ENCODE data around the gene KCNA5.

DNA sequence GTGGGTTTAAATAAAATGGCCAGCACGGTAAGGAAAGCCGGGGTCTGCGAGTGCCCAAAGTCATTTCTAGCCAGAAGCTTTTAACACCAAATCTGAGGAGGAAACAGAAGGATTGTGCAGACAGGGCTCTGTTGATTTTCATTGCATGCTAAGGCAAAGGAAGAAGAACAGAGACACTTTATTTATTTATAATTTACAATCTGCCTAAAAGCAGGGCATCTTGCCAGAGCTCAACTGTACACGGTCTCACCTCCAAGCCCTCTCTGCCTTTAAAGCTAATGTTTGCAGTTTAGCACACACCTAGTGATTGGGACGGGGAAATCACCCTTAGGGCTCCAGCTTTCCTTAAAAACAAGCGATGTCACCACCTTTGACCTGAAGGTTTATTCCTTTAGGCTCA, 4.0 kb downstream of the KCNA5 start:
- TF ChIP-seq POLR2AphosphoS5 (IDR thresholded peaks at IDR 0.05): no peak
- no peak for TF ChIP-seq CTCF (IDR thresholded peaks at IDR 0.05 in 8 of 11, conservative IDR thresholded peaks at IDR 0.05 in 3 of 11)

Data from spleen (tissue), 7 donors.